SK-MEL-5 (cell line): ENCODE data around the gene PTPRK. TPM values are rescaled to one million over a fixed set of nuclear protein-coding genes. Genes with fewer than 3 reads are reported as not detected.

Source experiments
- DNase-seq: peaks from one replicate; pipeline ENCODE4 v3.0.0-alpha.2; 2016; ENCODE audit warnings: low read depth, low spot score
- in situ Hi-C: cut with HindIII; loops from 2 replicates; pipeline ENCODE4 v1.10.0; 2016; ENCODE audit warnings: low sequenced_read_pairs, high pct_unique_total_duplicates, low pct_unique_long_range_greater_than_20kb
- total RNA-seq: library from RNA; depleted of rRNA; stranded (reverse); fragments of >200 nt; shearing (Covaris generic); gene quantifications from 2 replicates; pipeline ENCODE4 v1.2.3, GENCODE V29; 2014

PTPRK gene
- total RNA-seq, 1 experiment from 2014 or later: 25.5 TPM

DNA sequence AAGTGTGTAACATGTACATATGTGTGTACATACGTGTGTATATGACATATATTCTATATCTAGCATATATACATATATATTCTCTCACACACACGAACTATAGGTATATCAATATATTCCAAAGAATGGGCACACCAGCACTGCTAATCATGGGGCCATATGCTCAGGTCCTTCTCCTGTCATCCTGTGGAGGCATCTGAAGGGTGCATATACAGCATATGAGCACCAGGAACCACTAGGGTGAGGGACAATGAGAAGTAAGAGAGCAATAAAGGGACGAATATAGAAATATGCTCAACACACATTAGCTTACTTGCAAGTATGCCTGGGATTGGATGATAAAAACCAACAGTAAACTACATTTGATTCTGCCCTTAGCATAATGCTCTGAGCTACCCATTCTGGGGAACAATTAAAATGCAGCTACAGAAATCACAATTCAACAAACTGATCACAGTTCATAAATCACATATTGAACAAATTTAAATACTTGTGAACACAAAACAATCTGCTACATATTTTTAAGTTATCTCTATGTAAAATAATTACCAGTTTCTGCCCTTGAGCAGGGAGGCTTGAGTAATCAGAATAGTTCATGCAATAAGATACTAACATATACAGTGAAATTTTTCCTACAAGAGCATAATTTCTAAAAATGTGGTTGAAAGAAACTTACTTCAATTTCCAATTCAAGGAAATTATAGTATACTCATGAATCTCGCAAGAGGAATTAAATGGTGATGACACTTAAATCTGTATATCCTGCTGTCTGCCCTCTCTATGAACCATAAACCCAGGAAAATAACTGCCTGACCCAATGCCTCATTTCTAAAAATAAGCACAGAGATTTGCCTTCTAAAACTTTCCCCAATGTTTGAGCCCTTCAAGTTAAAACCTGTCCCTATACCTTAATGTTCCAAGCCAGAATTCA lies 347.4 kb downstream of the PTPRK start:
- DNase-seq: no peak
- in situ Hi-C loops: no loop called here

- in situ Hi-C loops: no loop called here
- no peak for DNase-seq
Measured at GRCh38 chr6:128172081-128172480, 348.3 kb downstream of the PTPRK start.

- in situ Hi-C loops: no loop called here
- DNase-seq: no peak
Measured at GRCh38 chr6:128171182-128171581, 349.2 kb downstream of the PTPRK start.

DNA sequence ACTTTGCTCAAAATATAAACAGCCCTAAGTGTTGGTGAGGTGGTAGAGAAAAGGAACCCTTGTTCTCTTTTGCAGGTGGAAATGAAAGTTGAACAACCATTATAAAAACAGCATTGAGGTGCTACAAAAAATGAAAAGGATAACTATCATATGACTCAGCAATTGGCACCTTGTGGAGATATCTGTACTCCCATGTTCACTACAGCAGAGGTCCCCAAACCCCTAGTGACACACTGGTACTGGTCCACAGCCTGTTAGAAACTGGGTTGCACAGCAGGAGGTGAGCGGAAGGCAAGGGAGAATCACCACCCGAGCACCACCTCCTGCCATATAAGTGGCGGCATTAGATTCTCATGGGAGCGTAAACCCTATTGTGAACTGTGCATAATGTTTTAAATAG lies 352.2 kb downstream of the PTPRK start:
- no peak for DNase-seq
- in situ Hi-C loops: no loop called here

- no peak for DNase-seq
- in situ Hi-C loops: no loop called here
Measured at GRCh38 chr6:128167552-128167951, 352.8 kb downstream of the PTPRK start.

DNA sequence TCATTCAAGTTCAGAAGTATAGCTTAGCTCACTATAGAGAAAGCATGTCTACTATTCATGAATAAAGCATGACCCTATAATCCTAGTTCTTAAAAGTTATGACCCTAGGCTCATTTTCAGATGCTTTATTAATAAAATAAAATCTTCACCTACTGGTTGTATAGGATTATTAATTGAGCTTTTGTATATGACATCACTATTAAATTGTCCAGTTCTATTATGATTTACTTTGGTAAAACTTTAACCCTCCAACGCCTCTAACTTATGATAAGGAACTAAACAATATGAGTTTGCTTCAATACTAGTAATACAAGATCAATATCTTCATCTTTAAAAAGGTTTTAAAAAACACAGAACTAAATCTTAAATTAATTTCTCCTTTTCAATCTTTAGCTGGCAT lies 356.1 kb downstream of the PTPRK start:
- in situ Hi-C loops: no loop called here
- no peak for DNase-seq

DNA sequence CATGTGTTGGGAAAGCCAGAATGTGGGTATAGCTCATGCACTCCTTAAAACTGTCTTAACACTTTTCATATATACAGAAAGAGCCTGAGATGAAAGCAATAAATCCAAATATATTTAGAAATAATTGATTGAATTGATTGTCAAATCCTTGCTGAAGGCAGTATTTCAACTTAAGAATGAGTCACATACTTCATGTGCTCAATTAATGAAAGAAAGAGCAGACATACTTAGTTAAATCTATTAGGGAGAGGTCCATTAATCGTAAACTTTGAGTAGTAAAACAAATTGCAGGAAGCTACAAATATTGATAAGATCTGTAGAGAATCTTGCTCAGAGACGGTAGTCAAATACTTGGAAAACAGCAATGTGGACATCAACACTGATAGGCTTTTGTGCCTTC lies 358.0 kb downstream of the PTPRK start:
- DNase-seq: no peak
- in situ Hi-C loops: no loop called here

DNA sequence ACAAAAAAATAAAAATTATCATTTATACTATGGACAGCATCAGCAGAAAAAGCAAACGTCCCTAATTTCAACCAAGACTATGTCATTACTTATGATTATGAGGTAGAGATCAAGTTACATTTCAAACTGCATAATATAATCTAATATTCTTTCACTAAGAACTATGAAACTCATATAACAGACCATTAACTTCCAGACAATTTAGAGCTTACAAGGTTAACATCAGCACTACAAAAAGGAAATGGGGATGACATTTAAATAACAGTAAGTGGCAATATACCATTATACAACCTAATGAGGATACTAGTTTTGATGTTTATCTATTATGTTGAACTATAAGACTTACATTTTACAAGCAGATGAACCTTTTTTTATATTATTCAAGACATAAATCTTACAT lies 358.6 kb downstream of the PTPRK start:
- no peak for DNase-seq
- in situ Hi-C loops: no loop called here

GRCh38 chr6:128161263-128161662 lies 359.1 kb downstream of the PTPRK start:
- DNase-seq: peak; percentile 6
- in situ Hi-C loops: no loop called here

- no peak for DNase-seq
- in situ Hi-C loops: no loop called here
Measured at GRCh38 chr6:128158496-128158895, 361.9 kb downstream of the PTPRK start.

DNA sequence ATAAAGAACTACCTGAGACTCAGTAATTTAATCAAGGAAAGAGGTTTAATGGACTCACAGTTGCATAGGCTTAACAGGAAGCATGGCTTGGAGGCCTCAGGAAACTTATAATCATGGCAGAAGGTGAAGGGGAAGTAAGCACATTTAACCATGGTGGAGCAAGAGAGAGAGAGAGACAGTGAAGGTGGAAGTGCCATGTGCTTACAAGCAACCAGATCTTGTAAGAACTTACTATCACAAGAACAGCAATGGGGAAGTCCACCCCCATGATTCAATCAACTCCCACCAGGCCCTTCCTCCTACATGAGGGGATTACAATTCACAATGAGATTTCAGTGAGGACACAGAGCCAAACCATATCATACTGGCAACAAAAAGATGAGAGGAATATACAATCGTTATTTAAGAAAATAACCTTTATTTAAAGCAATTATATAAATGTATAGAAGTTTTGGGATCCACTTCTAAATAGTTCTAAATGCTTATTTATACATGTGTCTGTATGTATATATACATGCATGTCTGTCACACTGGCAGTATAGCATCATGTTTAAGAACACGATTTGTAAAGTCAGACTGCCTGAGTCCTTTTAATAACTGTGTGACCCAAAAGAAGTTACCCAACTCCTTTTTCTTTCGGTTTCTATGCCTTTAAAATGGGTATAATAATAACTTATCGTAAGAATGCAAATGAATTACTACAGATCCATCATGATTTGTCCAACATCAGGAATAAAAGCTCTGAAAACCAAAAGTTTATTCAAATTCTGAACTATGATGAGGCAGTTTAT lies 363.9 kb downstream of the PTPRK start:
- in situ Hi-C loops: no loop called here
- DNase-seq: no peak

DNA sequence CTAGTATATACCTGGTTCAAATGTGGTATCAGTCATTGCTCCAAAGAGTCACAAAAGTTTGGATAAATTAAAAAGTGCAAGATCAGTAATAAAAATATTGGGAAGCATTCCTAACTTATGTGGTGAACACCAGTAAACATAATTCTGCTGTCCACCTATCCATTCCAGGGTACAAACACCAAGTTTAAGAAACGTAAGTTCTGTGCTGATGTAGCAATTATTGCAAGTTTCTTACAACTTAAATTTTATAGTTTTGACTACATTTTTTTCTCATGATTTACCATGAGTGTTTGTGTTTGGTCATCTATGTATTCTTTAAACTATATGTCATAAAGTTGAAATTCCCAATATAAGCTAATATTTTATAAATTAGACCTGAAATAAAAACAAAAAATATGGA lies 364.6 kb downstream of the PTPRK start:
- DNase-seq: no peak

GRCh38 chr6:128152551-128152950 lies 367.8 kb downstream of the PTPRK start:
- in situ Hi-C loops: no loop called here
- DNase-seq: no peak

More for the DNA sequence above, 364.6 kb downstream of the PTPRK start:
- in situ Hi-C loops: no loop called here

DNA sequence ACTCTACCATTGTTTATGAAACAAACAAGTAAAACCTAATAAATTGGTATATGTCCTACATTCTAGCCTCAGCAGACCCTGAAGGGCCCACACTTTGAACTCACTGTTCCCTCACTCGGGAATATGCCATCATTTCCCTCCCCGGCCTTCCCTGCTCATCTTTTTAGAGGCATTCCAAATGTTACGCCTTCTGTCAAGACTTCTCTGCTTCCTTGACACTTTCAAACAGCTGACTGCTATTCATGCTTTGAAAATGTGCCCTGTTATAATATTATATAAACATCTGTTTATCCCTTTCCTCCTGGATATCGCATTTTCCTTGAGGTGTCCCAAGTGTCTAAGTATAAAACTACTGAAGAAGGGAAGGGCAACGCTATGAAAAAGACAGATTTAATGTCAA lies 370.0 kb downstream of the PTPRK start:
- in situ Hi-C loops: no loop called here

GRCh38 chr6:128149796-128150195 lies 370.6 kb downstream of the PTPRK start:
- DNase-seq: no peak
- in situ Hi-C loops: no loop called here

More for the DNA sequence above, 370.0 kb downstream of the PTPRK start:
- no peak for DNase-seq

DNA sequence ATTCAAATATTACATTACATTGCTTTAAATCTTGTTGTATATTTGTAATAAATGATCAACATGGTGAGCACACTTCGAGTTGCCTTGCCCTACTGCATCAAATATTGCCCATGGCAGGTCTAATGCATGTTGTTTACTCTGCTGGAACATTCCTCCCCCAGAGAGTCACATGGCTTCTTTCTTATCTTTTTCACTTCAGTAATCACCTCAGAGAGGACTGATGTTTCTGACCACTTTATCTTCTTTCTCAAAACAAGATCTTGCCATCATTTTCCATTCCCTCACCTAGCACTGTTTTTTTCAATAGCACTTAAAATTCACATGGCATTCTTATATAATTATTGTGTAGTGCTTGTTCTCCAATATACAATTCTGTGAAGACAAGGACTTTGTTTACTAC lies 376.1 kb downstream of the PTPRK start:
- in situ Hi-C loops: no loop called here
- no peak for DNase-seq

GRCh38 chr6:128141932-128142331 lies 378.5 kb downstream of the PTPRK start:
- in situ Hi-C loops: no loop called here

DNA sequence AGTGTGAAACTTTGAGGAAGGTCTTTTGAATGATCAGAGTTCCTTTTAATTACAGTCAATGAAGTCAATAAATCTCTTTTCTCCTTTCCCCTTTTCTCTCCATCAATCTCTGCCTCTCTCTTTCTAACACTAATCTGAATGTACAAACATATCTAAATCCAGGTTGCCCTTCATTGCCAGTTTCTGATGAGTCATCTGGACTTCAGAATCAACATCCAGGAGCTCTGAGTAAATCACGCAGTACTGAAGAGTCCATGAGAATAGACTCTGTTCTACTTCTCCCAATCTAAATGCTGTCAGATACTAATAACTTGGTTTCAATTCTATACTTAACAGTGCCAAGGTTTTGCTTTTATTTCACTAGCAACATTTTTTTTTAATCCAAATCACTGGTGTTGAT lies 380.9 kb downstream of the PTPRK start:
- in situ Hi-C loops: no loop called here
- DNase-seq: no peak

More at GRCh38 chr6:128141932-128142331, 378.5 kb downstream of the PTPRK start:
- no peak for DNase-seq

- in situ Hi-C loops: no loop called here
Measured at GRCh38 chr6:128138694-128139093, 381.7 kb downstream of the PTPRK start.

More at GRCh38 chr6:128138694-128139093, 381.7 kb downstream of the PTPRK start:
- no peak for DNase-seq
